Raji (cell line): Measurements from ENCODE around the gene CD96.

Experiments used
- POLR2A ChIP-seq: IDR thresholded peaks from 2 replicates; pipeline ENCODE4 v1.6.1; 2011; ENCODE audit warnings: low read depth, low read length, control low read depth; ENCODE audit not compliant: insufficient read depth

CD96 gene

DNA sequence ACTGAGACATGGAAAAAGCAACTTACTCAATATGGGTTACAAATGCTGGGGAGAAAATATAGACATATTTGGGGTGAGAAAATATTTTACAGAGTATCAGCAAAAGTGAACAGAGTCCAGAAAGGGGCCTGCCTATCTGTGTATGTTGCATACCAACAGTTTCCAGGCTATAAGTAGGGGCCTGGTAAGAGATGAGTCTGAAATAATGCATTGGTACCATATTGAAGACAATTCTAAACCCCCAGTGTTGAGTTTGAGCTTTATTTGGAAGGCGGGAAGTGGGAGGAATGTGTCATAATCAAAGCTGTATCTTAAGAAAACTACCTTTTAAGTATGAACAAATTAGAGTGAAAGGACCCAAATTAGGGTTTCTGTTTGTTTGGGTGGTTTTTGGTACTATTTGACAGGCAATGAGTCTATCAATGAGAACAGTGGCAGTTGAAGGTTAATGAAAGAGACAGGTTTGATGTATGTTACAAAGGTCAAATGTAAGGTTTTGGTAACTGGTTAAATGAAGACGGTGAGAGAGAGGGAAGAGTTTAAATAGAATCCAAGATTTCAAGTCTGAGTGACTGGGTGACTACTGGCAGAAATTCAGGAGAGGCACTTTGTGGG, 159.4 kb downstream of the CD96 start:
- TF ChIP-seq POLR2A, result no peak
